Activated naive CD4-positive, alpha-beta T cell treated with anti-CD3 and anti-CD28 coated beads, Interleukin-2, amount 50 U/mL, for 72 hours (primary cell): ENCODE data around the gene CCDC71L. TPM values are rescaled to one million over a fixed set of nuclear protein-coding genes. Genes with fewer than 3 reads are reported as not detected.
"Not testable (repeated sequence)": the region's sequence is repeated elsewhere in the genome, so short reads cannot be mapped to it uniquely, and the experiment has no call there.

ENCODE experiments used
- ATAC-seq, 2 donors: fragments of 150-1000 bp; cut with Tn5 transposase; 2 replicates each; pipeline ENCODE4 v1.10.0; 2021; ENCODE audit warnings: mild to moderate bottlenecking in 2 of 2, moderate library complexity in 2 of 2
- DNase-seq, 2 donors: peaks; one replicate each; pipeline ENCODE4 v3.0.0; 2021 to 2022; ENCODE audit warnings: low spot score in 2 of 2
- H3K27ac Mint-ChIP-seq, 2 donors: one replicate each; pipeline ENCODE4 v1.8.0; 2022; ENCODE audit warnings: mild to moderate bottlenecking in 2 of 2, mixed read lengths in 2 of 2
- H3K36me3 Mint-ChIP-seq, 2 donors: one replicate each; pipeline ENCODE4 v1.8.0; 2022; ENCODE audit warnings: mixed read lengths in 2 of 2
- H3K9me3 Mint-ChIP-seq, 2 donors: one replicate each; pipeline ENCODE4 v1.8.0; 2022; ENCODE audit warnings: mixed read lengths in 2 of 2
- total RNA-seq, 2 donors: library from RNA; stranded (reverse); gene quantifications; one replicate each; pipeline ENCODE4 v1.2.3, GENCODE V29; 2022

The CCDC71L gene
- total RNA-seq = 10 to 100 TPM; 10.4 to 11.4 TPM

GRCh38 chr7:106660862-106661720 is at the start of gene CCDC71L:
Gene CCDC71L (minus strand): TSS chr7:106661158. CDS start chr7:106660896, 262 bp downstream.
- Mint-ChIP-seq H3K27ac (peak within 1 kb of the TSS; percentile 82 to 94), H3K9me3 (peaks cover 0 to 5% of the 10 kb centered on the region in 2 donors), H3K36me3 (peaks cover 7 to 19% of the 10 kb centered on the region in 2 donors)
- ATAC-seq (peak; percentile 75 to 81), DNase-seq (peak; percentile 90 to 91)

- peaks cover 6 to 42% of the 10 kb centered on the region in 2 donors for H3K36me3 Mint-ChIP-seq
- H3K9me3 Mint-ChIP-seq = peaks cover 5 to 19% of the 10 kb centered on the region in 2 donors
- H3K27ac Mint-ChIP-seq, DNase-seq, ATAC-seq: not testable (repeated sequence)
Observed at GRCh38 chr7:106709604-106710003, 48.6 kb upstream of the CCDC71L start.

GRCh38 chr7:106704000-106704840 is 43.3 kb upstream of the CCDC71L start:
- no peaks in the 10 kb centered on the region for H3K9me3 Mint-ChIP-seq
- DNase-seq (no peak), ATAC-seq (peak; percentile 61 to 85)
- peaks cover 0 to 3% of the 10 kb centered on the region in 2 donors for H3K36me3 Mint-ChIP-seq
- H3K27ac Mint-ChIP-seq = peak overlapping the region; percentile 13 to 74

GRCh38 chr7:106693677-106694353 is 32.9 kb upstream of the CCDC71L start:
- ATAC-seq (peak; percentile 34), DNase-seq (no peak)
- Mint-ChIP-seq H3K36me3 (no peaks in the 10 kb centered on the region), H3K27ac (no peak overlapping the region), H3K9me3 (peaks cover 0 to 4% of the 10 kb centered on the region in 2 donors)

- H3K36me3 Mint-ChIP-seq = peaks cover 0 to 4% of the 10 kb centered on the region in 2 donors
- no peak for ATAC-seq
- H3K27ac Mint-ChIP-seq = no peak overlapping the region
- DNase-seq = no peak
- peaks cover 1 to 5% of the 10 kb centered on the region in 2 donors for H3K9me3 Mint-ChIP-seq
Observed at GRCh38 chr7:106692450-106693051, 31.6 kb upstream of the CCDC71L start.

- peaks cover 4 to 17% of the 10 kb centered on the region in 2 donors for H3K36me3 Mint-ChIP-seq
- not testable (repeated sequence) for H3K27ac Mint-ChIP-seq, DNase-seq, ATAC-seq
- peaks cover 5 to 10% of the 10 kb centered on the region in 2 donors for H3K9me3 Mint-ChIP-seq
Observed at GRCh38 chr7:106688161-106688560, 27.2 kb upstream of the CCDC71L start.

GRCh38 chr7:106683941-106684340 is 23.0 kb upstream of the CCDC71L start:
- H3K36me3 Mint-ChIP-seq = peaks cover 4 to 17% of the 10 kb centered on the region in 2 donors
- no peak for ATAC-seq
- H3K27ac Mint-ChIP-seq = no peak overlapping the region

GRCh38 chr7:106681815-106682495 is 21.0 kb upstream of the CCDC71L start:
- Mint-ChIP-seq H3K36me3 (peaks cover 4 to 8% of the 10 kb centered on the region in 2 donors), H3K9me3 (peaks cover 0 to 3% of the 10 kb centered on the region in 2 donors), H3K27ac (no peak overlapping the region)
- DNase-seq (no peak), ATAC-seq (no peak)

More at GRCh38 chr7:106683941-106684340, 23.0 kb upstream of the CCDC71L start:
- DNase-seq = no peak
- peaks cover 3 to 10% of the 10 kb centered on the region in 2 donors for H3K9me3 Mint-ChIP-seq

GRCh38 chr7:106679153-106679931 is 18.4 kb upstream of the CCDC71L start:
- Mint-ChIP-seq H3K27ac (peak overlapping the region in 1 of 2 donors; percentile 62), H3K9me3 (peaks cover 0 to 12% of the 10 kb centered on the region in 2 donors), H3K36me3 (no peaks in the 10 kb centered on the region)
- DNase-seq (no peak), ATAC-seq (peak; percentile 59 to 79)

- no peak overlapping the region for H3K27ac Mint-ChIP-seq
- H3K36me3 Mint-ChIP-seq = no peaks in the 10 kb centered on the region
- no peak for ATAC-seq
- no peak for DNase-seq
- peaks cover 0 to 10% of the 10 kb centered on the region in 2 donors for H3K9me3 Mint-ChIP-seq
Observed at GRCh38 chr7:106678795-106679152, 17.8 kb upstream of the CCDC71L start.

GRCh38 chr7:106676506-106676905 is 15.5 kb upstream of the CCDC71L start:
- H3K36me3 Mint-ChIP-seq, ATAC-seq, DNase-seq, H3K27ac Mint-ChIP-seq: not testable (repeated sequence)
- peaks cover 0 to 14% of the 10 kb centered on the region in 2 donors for H3K9me3 Mint-ChIP-seq

GRCh38 chr7:106673688-106674087 is 12.7 kb upstream of the CCDC71L start:
- H3K27ac Mint-ChIP-seq, ATAC-seq, H3K36me3 Mint-ChIP-seq, DNase-seq: not testable (repeated sequence)
- peaks cover 5 to 19% of the 10 kb centered on the region in 2 donors for H3K9me3 Mint-ChIP-seq

- DNase-seq, ATAC-seq, H3K36me3 Mint-ChIP-seq, H3K27ac Mint-ChIP-seq: not testable (repeated sequence)
- H3K9me3 Mint-ChIP-seq = peaks cover 5 to 19% of the 10 kb centered on the region in 2 donors
Observed at GRCh38 chr7:106671930-106672329, 11.0 kb upstream of the CCDC71L start.

- Mint-ChIP-seq H3K27ac (no peak overlapping the region), H3K36me3 (peaks cover 0 to 9% of the 10 kb centered on the region in 2 donors), H3K9me3 (peaks cover 5 to 16% of the 10 kb centered on the region in 2 donors)
- DNase-seq = no peak
- no peak for ATAC-seq
Observed at GRCh38 chr7:106671160-106671559, 10.2 kb upstream of the CCDC71L start.
